HG02884 (cell line): ENCODE measurements around the gene FZD7.

Experiments
- ATAC-seq: cut with Tn5 transposase; IDR thresholded peaks from one replicate; pipeline ENCODE4 v1.9.1; 2021; ENCODE audit warnings: mild to moderate bottlenecking, moderate library complexity; ENCODE audit not compliant: unreplicated experiment

FZD7 gene

GRCh38 chr2:202009581-202009980 lies 24.1 kb upstream of the FZD7 start:
- ATAC-seq = no peak

DNA sequence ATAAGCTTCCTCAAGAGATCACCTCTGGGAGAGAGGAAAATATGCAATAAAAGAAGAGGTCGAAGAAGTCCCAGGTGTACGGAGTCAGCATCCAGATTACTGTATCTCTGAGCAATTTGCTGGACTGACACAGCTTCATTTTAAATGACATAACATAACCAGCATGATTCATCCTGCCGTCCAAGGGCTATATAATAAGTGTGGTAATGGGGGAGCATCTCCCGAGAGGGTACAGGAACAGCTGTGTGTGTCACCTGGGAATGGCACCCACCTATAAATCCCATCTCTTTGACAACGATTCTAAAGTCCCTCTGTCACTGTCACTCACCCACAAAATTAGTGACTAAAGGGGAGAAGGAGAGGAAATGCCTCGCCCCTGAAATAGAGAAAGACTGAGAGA lies 19.3 kb upstream of the FZD7 start:
- ATAC-seq = no peak

- ATAC-seq = no peak
Measured at GRCh38 chr2:202014759-202015211, 18.9 kb upstream of the FZD7 start.

GRCh38 chr2:202015471-202015870 lies 18.2 kb upstream of the FZD7 start:
- no peak for ATAC-seq

DNA sequence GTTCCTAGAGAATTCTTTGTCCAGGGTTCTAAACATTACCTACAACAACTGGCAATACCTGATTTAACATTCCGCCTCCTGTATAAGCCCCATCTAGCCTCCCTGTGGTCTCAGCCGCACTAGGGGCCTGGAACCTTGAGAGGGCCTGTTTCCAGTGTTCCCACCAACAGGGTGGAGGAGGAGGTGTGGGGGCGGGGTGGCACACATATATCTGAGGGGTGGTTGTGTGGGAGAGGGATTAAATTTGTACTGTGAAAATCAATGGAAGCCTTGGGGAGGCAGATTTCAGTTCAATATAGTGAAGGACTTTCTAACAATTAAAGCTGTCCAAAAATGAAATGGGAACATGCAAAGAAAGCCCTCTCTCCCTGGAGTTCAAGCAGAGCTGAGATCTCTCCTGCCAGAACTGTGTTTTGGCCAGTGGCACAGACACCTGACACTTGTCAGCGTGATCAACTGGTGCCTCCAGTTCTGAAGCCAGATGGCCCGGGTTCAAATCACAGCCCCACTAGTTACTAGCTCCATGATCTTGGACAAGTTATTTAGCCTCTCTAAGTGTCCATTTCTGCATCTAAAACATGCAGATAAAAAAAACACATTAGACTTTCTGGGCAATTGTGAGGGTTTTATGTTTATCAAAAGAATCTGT lies 17.0 kb upstream of the FZD7 start:
- ATAC-seq = no peak

DNA sequence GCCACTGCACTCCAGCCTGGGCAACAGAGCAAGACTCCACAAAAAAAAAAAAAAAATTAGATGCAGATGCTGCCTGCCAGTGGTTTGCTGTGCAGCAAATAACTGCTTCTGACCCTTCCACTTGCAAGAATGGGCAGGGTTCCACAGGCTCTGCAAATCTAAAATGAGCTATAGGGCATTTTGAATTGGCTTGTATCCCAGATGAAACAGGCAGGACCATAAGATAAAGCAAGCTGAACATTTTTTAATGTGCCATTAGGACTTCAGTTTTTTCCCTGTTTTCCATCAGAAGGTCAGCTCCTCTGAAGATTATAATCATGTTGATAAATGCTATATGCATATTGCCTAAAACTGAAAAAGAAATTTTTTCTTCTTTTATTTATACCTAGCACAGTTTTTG lies 15.7 kb upstream of the FZD7 start:
- ATAC-seq = no peak

DNA sequence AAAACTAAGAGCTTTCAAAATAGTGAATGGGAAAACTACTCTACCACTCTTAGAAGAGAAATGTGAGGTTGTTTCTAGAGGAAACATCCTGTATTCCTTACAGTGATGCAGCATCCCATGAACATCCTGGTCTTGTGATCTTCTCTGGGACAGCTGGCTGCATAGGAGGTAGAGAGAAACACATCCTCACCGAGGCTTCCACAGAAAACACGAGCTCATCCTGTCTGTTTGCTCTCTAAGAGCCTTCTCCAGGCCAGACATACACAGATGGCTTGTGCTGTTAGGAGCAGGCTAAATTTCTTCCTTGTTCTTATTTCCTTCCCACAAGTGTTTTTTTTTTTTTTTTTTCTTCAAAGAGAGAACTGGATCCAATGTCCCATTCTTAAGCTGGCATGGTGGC lies 14.7 kb upstream of the FZD7 start:
- ATAC-seq = no peak

DNA sequence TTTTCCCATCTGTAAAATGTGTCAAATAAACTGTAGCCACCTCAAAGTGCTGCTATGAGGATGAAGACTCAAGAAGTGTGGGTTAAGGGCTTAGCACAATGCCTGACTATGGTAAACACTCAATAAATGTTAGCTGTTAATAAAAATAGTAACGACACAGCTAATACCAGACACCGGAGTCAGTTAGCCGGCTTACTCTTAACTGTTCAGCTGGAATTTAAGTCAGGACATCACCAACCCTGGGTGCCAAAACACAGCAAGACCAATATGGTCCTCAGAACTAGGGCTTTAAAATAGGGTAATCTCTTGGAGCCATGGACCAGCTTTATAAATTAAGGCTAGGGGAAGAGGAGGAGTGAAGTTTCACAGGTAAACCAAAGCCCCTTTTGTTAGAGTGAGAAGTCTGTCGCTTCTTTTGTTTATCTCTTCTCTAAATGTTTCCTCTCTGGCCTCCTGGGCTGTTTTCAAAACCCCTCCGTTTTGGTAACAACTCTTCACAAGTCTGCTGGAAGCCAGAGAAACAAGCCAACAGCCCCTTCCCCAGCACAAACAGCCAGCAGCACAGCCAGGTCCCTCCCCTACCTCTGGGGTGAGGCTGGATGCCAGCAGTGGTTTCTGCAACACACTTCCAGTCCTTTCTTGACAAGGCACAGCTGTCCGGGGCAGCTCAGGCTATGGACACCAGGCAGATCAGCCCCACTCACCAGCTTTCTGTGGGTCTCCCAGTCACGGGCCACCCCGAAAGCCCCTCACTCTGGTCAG lies 13.8 kb upstream of the FZD7 start:
- no peak for ATAC-seq

- no peak for ATAC-seq
Measured at GRCh38 chr2:202022755-202023154, 10.9 kb upstream of the FZD7 start.

DNA sequence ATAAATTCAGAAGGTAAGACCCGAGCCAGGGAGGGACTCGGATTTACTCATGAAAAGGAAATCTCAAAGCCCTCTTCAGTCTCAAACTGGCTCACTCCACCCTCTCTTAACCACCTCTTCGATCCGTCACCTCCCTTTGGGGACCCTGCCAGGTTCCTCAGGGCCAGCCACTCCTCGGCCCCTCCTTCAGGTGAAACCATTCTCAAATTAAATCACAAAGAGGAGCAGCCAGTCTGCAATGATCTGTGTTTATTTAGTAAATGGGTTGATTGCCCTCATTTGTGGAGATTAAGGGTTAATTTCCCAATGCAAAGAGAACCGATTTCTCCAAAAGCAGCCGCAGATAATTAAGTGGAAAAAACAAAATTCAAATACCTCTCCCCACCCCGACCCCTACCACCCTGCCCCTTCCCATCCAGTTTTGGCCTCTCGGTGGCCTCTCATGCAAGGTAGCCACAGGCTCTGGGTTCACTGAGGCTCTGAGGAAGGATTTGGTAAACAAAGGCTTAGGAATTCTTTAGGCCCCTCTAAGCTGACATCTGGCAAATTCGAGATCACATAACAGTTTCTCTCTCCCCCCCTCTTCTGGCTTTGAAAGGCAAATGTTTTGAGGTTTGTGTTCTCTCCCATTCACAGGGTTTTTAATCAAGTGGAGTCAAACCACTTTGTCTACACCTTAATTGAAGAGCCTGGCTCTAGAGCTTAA lies 10.3 kb upstream of the FZD7 start:
- no peak for ATAC-seq

DNA sequence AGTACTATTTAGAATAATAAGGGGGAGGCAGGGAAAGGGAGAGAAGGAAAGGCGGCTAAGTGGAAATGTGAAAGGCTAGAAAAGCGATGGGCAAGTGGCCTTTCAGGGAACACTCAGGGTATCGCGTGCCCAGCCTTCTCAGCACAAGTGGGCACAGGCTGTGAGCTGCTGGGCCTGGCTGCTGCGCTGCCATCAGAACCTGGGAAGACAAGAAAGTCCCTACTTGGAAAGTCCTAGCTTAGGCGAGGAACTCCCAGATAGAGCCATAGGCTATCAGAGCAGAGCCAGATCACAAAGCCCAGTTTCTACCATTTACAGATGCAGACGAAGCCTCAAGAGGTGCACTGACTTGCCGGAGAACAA lies 9.8 kb upstream of the FZD7 start:
- no peak for ATAC-seq

DNA sequence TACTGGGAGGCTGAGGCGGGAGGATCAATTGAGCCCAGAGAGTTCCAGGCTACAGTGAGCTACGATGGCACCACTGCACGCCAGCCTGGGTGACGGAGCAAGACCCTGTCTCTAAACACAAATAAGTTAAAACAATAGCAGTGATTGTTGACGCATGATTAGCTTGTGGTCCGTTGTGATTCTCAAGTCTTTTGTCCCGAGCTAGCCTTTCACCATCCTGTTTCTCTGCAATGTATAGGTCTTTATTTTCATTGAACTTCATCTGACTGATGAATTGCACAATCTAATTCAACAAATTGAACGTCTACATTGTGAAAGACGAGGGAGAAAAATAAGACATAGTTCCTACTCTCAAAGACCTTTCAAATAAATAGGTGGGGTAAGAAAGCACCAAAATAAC lies 8.8 kb upstream of the FZD7 start:
- no peak for ATAC-seq

DNA sequence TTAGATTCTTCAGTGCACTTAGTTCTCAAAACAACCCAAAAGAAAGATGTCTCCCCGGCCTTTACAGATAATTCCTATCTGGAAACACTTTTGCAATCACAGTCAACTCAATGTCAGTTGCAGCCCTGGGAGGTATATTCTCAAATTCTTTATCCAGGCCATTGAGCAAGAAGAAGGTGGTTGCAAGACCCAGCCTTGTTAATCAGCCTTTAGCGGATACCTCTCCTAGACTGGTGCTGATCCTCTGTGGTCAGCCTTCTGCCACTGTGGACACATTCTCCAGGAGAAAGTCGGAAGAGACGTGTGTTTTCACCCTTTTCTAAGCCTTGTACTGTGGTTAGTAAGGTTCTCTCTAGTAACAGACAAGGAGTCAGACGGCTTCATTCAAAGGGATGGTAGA lies 7.8 kb upstream of the FZD7 start:
- ATAC-seq = no peak

DNA sequence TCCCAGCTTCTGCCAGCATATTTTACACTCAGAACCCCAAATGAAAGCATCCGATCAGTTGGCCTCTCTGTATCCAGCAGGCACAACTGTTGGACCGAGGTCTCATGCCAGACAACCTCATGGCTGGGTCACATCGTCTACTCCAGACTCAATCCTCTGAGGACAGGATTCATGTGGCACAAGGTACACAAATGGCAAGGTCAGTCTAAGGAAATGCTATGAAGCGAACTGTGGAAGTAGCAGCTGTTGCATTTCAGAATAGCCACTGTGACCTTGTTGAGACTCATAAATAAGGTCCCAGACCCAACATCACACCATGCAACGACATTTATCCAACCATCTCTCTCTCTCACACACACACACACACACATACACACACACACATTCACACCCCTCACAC lies 7.1 kb upstream of the FZD7 start:
- ATAC-seq = no peak

DNA sequence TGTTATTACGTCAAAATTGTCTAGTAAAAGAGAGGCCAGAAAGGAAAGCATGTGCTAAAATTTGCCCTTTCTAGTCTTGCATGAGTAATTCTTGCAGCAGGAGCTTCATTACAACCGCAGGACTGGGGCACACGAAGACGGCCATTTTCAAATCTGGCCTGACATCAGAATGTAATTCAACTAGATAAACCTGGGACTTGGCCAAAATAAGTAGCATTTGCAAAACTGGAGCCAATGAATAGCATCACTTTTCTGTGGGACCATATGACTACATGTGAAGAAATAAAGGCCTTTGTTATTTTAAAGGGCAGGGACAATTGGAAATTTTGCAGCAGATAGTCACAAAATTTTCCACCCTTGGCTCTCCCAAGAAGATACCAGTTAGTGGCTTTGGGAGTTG lies 3.0 kb upstream of the FZD7 start:
- ATAC-seq = no peak

GRCh38 chr2:202031246-202031951 lies 2.3 kb upstream of the FZD7 start:
- ATAC-seq = no peak

DNA sequence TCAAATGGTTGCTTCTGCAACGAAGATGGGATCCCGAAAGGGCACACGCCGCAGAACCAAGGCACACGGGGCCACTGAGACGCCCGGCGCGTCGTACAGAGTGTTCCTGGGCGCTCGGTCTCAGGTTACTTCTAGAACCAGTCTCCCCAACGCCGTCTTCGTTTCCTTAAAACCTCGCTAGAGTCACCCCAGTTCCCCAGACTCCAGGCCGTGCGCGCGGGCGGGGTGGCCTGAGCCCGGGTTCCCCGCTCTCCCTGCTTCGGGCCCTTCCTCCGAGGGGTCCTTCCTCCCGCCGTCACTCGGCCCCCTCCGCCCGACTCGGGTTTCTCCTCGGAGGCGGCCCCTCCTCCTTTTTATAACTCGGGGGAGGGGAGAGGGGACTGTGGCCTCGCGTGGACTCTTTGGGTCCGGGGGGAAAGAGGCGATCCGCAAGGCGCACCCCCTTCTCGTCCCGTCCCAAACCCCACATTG lies 774 bp upstream of the FZD7 start:
- peak; percentile 4 for ATAC-seq

- ATAC-seq = no peak
Measured at GRCh38 chr2:202034249-202035088, 814 bp downstream of the FZD7 start.

GRCh38 chr2:202035089-202035940 lies 1.7 kb downstream of the FZD7 start:
- no peak for ATAC-seq
